DOHH2 (cell line): ENCODE measurements around the gene SMOC2.

Experiments used
- CTCF ChIP-seq: fragments of 200-600 bp; sonication (generic); IDR thresholded peaks from one replicate; pipeline ENCODE4 v1.5.1; 2014; ENCODE audit warnings: antibody characterized with exemption, mild to moderate bottlenecking, low read depth, low read length; ENCODE audit not compliant: poor library complexity, severe bottlenecking
- EZH2phosphoT487 ChIP-seq: fragments of 200-600 bp; sonication (generic); IDR thresholded peaks from 2 replicates; pipeline ENCODE4 v1.6.1; 2017; ENCODE audit warnings: borderline replicate concordance, mild to moderate bottlenecking, antibody characterized with exemption, low read length, moderate library complexity, mixed read lengths

GRCh38 chr6:168554472-168554871, 113.5 kb downstream of the SMOC2 start:
- no peak for TF ChIP-seq CTCF
- TF ChIP-seq EZH2phosphoT487, result no peak
